Stimulated activated CD4-positive, alpha-beta T cell treated with anti-CD3 and anti-CD28 coated beads, Interleukin-4, amount 100 ng/mL, for 24 hours (primary cell): ENCODE measurements around the gene SDR9C7.
"Not testable (repeated sequence)": the region's sequence is repeated elsewhere in the genome, so short reads cannot be mapped to it uniquely, and the experiment has no call there.

Source experiments
- DNase-seq: peaks from one replicate; pipeline ENCODE4 v3.0.0-alpha.2; 2020

The SDR9C7 gene

DNA sequence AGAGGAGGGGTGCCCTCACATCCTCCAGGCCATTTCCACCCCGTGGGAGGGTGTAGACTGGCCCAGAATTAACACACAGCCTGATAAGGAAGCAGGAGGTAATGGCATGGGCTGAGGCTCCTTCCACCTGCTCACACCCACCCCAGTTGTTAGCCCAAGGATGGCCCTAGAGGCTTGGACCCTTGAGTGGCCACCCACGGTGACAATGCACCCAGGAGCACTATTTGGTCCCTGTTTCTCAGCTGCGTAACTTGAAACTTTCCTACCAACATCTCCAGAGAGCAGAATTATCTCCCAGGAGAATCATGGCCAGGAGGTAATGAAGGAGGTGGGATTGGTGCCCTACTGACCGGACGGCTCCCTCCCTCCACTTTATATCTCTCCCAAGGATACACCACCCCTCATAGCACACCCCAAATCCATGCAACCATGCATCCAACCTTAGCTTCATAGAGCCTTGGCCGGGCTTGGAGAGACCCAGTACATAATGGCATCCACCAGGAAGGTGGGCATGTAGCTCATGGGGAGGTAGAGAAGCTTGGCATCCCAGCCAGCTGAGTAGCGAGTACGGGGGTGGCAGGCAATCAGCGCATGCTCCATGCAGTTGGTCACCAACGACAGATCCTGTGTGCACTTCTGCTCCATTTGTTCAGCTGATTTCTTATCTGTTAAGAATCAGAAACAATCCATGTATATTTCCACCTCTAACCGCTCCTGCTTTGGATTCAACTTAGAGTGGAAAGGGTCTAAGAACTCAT is 17.6 kb upstream of the SDR9C7 start:
- DNase-seq: no peak

DNA sequence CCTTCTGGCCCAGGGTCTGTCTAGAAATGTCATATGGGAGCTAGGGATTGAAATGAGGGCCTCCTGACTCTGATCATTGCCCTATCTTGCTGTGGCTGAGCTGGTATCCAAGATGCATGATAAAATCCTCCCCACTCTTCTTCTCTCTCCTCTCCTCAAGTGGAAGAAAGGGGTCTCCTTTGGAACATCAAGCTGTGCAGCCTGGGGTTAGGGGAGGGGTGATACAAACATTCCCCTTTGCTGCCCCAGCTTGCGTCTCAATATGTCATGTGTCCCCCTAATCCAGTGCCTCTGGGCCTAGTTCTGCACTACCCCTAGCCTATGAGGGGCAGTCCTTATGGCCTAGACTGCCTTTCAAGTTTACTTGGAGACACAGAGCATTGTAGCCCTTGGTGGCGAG is 14.7 kb upstream of the SDR9C7 start:
- DNase-seq: no peak

DNA sequence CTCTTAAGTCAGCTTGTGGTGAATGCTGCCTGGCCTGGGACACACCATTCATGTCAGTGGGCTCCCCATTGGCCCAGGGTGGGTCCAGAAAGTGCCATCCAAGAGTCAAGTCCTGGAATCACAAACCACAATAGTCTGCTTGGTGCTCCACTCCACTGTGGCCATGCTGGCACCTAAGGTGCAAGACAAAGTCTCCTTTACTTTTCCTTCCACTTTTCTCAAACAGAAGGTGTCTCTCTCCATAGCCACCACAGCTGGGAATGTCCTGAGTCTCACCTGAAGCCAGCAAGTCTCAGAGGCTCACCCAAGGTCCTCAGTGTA is 14.2 kb upstream of the SDR9C7 start:
- no peak for DNase-seq

DNA sequence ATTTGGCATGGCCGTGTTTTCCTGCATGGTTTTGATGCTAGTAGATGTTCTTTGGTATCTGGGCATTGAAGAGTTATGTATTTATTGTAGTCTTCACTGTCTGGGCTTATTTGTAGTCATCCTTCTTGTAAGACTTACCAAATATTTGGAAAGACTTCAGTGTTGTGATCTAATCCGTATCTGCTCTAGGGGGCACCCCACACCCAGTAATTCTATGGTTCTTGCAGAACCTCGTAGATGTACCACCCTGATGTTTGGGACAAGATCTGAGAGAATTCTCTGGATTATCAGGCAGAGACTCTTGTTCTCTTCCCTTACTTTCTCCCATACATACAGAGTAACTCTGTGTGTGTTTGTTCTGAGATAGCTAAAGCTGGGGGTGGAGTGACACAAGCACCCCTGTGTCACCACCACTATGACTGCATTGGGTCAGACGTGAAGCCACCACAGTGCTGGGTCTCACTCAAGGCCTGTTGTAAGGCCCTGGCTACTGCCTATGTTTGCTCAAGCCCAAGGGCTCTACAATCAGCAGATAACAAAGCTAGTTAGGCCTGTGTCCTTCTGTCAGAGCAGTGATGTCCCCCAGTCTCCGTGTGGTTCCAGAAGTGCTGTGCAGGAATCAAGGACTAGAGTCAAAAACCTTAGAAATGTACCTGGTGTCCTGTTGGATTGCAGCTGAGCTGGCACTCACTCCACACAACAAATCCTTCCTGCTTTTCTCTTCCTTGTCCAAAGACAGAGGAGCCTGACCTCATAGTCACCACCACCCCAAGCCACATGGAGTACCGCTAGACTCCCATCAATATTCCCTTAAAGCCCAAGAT is 13.6 kb upstream of the SDR9C7 start:
- no peak for DNase-seq

DNA sequence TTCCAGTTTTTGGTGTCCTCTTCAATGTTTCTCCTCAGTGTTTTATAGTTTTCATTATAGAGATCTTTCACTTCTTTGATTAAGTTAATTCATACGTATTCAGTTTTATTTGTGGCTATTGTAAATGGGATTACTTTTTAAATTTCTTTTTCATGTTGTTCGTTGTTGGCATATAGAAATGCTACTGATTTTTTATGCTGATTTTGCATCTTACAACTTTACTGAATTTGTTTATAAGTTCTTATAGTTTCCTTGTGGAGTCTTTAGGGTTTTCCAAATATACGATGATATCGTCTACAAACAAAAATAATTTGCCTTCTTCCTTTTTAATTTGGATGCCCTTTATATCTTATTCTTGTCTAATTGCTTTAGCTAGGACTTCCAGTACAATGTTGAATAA is 9.7 kb upstream of the SDR9C7 start:
- no peak for DNase-seq

DNA sequence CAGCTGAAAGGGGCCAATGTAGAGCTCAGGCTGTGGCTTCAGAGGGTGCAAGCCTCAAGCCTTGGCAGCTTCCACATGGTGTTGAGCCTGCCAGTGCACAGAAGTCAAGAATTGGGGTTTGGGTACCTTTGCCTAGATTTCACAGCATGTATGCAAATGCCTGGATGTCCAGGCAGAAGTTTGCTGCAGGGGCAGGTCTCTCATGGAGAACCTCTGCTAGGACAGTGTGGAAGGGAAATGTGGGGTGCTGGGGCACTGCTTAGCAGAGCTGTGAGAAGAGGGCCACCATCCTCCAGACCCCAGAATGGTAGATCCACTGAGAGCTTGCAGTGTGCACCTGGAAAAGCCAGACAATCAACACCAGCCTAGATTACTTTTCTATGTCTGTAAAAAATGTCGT is 9.2 kb upstream of the SDR9C7 start:
- DNase-seq: not testable (repeated sequence)

DNA sequence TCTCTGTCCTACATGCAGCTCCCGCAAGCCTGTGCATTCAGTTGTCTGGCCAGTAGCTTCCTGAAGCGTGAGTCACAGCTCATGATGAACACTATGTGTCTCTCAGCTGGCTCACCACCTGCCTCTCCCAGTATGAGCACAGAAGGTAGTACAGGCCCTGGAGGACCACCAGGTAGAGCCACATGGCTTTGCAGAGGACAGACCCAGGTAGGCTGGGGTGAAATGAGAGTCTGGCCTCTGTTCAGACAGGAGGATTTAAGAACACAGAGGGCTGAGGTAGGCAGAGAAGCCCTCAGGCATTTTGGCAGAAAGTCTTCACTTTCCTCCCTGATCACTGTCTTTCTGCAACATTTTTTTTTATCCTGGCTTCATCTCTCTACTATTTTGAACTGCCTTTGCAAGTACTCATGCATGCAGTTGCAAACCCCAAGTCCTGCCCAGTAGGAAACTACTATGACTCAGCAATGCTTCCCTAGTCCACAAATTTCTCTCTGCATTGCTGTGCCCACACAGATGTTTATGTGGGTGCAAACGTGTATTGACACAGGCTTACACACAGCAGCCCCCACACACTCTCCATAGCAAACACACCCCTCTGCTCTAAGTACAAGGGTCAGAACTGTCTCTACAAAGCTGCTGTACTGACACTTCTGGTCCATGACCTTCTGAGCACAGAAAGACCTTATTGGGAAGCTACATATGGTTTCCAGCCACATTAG is 7.2 kb upstream of the SDR9C7 start:
- no peak for DNase-seq

DNA sequence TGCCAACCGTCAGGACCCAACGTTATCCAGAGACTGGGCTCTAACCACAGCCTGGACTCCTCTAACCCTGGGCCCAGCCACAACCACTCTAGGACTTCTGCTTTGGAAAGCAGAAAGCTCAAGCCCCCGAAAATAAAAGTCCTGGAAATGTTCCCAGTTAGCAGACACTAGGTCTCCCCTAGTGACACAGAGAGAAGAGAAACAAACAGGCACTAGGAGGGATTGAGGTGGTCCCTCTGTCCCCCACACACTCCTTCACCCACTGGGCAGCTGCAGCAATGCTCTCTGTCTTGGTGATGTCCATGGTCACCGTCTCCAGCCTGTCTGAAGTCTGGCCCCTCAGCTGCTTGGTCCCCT is 6.7 kb upstream of the SDR9C7 start:
- not testable (repeated sequence) for DNase-seq

DNA sequence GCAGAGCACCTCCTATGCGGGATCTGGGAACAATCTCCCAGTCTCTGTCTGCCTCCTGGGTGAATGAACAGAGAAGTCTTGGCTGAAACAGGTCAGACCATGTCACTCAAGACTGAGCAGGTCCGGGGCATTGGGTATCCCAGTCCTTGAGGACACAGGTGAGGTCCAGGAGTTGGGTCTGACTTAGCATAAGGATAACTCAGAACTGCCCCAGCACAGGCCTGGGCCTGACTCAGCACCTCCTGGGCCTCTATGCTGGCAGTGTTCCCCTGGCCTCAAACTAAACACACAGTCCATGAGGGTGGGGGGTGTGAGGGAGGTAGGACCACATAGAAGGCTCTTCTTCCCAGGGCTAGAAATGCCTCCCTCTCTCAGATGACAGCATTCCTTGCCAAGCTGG is 1.5 kb upstream of the SDR9C7 start:
- DNase-seq: no peak

DNA sequence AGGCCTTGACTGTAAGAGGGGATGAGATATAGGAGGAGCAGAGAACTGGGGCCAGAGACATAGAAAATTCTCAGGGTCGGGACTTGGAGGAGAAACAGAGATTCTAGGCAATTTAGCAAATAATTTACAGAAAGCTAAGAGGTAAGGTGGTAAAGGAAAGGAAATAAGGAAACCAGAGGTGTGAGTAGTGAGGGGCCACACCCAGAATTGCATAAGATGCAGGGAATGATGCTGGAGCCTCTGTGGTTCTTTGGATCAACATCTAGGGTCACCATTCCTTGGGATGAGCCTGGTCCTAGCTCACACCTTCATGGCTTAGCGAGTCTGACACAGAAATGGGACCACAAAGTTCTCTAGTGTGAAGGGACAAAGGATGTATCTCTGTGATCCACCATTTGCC is 949 bp upstream of the SDR9C7 start:
- DNase-seq: no peak

DNA sequence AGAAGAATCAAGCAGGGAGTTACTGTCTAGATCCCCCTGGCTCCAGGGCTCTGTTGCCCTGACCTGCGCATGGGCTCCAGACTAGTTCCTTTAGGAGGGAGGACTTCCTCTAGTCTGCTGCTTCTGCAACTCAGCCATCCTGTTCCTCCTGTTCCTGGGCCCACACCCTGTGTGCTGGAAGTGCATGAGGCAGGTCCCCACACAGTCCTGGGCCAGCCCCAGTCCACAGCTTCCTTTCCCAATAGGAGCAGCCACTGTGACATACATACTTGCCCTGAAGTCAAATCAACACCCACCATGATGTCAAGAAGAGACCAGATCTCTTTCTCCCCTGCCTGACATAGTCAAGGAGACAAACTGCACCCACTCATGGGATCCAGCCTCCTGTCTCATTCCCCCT is 1.3 kb downstream of the SDR9C7 start:
- no peak for DNase-seq

DNA sequence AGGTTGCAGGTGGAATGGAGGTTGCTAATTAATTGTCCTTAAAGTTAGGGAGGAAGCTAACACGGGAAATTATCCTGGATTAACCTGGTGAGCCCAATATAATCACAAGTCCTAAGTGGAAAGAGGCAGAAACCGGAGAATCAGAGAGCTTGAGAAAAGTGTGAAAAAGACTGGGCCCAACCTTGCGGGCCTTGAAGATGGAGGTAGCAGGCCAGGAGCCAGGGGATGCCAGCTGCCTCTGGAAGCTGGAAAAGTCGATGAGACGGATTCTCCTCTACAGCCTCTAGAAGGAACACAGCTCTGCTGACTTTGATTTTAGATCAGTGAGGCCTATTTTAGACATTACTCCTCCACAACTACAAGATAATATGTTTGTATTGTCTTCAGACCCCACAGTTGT is 2.1 kb downstream of the SDR9C7 start:
- no peak for DNase-seq

DNA sequence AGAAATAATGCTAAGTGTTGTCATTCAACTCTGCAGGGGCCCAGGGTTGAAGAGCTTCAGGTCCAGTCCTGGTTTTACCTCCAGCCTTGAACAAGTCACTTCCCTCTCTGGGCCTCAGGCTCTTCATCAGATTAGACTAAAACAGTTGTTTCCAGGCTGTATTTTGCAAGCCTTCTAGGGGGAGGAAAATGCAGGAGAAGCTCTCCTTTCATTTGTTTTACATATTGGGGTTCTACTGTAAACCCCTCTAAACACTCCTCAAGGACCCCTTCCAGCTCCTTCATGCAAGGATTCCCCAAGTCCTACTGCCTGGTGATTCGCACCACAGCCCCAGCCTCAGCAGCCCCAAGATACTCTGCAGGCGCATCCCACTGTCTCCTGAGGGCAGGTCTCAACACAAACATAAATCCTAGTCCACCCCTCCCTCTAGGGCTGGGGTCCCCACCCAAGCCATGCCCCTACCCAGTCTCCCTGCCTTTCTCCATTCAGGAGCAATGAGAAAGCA is 2.7 kb downstream of the SDR9C7 start:
- DNase-seq: no peak

DNA sequence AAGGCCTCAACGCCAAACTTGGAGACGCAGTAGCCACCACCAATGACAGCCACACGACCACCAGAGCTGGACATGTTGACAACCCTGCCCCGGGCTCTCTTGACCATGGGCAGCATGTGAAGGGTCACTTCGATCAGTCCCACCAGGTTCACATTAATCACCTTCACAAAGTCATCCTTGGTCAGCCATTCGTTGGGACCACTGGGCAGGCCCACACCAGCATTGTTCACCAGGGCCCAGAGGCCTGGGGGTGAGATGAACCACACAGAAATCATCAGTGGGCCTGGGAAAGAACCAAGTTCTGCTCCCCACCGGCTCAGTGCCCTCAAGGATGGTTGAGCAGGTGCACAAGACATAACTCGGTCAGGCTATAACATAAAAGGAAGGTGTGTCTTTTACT is 4.0 kb downstream of the SDR9C7 start:
- DNase-seq: no peak

DNA sequence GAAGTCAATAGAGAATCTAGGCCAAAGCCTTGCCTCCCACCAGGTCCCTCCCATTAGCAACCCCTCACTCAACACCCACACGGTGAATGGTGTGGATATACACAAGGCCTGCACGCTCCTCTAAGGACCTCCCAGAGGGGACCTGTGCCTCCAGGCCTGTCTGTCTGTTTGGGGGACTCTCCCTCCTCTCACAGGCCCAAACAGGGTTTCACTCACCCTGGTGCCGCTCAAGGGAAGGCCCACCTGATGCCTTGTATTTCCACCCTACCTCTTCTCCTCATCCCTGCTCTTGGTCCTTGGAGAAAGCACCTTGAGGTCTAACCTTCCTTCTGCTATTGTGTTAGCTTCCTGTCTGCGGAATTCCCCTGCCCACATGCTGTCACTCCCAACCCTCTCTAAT is 4.4 kb downstream of the SDR9C7 start:
- no peak for DNase-seq

DNA sequence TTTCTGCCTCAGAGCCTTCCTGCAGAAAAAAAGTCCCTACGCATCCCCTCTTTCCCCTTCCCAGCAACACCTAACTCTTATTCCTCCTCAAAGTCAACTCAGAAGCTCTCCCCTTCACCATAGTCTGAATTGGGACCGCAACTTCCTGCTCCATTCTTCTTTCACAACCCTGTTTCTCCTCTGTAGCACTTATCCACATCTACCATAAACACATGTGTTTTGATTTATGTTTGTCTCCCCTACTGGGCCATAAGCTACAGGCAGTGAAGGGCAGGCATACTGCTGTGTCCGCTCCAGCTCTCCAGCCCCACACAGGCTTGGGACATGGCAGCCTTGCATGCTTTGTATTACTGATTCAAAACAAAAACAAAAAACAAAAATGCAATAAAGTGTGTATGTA is 5.9 kb downstream of the SDR9C7 start:
- DNase-seq: no peak

DNA sequence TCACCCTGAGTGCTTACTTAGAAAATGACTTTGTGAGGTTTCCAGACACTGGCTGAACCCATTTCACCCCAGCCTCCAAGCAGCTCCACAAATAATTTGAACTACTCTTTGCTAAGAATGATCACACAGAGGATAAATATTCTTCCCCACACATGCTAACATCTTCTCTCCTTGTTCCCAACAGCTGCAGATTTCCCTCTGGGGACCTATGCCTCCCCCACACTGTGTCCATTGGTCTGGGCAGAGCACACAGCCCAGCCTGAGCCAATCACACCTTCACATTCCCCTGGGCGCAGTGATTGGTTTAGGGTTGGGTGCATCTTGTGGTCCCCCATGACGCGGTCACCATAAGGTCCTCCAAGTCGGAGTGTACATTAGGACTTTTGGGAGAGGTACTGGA is 6.9 kb downstream of the SDR9C7 start:
- no peak for DNase-seq

DNA sequence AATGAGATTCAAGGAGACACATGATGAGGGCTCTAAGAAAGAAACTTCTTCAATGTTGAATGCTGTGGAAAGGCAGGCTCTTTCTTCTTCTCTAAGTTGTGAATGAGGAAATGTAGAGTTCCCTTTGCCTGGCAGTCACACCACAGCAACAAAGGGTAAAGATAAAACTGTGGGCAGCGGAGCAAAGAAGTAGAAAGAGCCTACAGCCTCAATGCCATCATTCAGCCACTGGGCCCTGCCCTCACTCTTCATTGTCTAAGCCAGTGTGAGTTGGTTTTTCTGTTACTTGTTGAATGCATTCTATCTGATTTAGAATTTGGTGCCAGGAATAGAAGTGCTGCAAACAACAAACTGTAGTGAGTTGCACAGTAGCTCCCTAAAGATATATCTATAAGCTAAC is 12.2 kb downstream of the SDR9C7 start:
- no peak for DNase-seq

DNA sequence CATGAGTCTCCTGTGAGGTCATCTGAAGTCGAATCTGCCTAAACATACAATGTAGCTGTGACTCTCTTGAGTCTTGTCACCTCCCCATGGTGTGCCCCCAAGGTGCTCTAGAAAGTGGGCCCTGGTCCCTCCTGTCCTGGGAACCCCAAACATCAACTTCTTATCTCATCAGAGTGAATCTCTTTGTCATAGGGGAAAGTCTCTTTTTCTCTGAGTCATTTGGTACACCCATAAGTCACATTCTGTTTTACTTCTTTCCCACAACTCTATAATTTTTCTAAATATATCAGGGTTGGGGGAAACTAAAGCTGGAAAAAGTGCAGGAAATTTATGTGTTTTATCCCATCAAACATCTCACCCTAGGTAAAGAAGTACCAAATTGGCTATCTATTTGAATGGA is 12.9 kb downstream of the SDR9C7 start:
- DNase-seq: no peak

DNA sequence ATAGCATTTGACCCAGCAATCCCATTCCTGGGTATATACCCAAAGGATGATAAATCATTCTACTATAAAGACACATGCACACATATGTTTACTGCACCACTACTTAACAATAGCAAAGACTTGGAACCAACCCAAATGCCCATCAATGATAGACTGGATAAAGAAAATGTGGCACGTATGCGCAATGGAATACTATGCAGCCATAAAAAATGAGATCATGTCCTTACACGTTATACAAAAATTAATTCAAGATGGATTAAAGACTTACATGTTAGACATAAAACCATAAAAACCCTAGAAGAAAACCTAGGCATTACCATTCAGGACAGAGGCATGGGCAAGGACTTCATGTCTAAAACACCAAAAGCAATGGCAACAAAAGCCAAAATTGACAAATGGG is 16.1 kb downstream of the SDR9C7 start:
- not testable (repeated sequence) for DNase-seq

DNA sequence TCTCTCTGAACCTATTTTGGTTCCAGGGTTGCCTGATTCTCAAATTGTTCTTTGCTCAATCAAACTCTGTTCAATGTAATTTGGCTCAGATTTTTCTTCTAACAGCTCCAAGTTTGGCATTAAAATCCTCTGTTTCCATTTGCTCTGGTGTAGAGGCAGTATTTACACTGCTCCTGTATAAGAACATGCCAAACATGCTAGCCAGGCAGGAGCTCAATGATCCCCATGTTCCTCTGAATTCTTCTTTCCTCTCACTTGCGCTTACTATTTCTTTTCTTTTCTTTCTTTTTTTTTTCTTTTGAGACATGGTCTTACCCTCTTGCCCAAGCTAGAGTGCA is 17.2 kb downstream of the SDR9C7 start:
- no peak for DNase-seq

DNA sequence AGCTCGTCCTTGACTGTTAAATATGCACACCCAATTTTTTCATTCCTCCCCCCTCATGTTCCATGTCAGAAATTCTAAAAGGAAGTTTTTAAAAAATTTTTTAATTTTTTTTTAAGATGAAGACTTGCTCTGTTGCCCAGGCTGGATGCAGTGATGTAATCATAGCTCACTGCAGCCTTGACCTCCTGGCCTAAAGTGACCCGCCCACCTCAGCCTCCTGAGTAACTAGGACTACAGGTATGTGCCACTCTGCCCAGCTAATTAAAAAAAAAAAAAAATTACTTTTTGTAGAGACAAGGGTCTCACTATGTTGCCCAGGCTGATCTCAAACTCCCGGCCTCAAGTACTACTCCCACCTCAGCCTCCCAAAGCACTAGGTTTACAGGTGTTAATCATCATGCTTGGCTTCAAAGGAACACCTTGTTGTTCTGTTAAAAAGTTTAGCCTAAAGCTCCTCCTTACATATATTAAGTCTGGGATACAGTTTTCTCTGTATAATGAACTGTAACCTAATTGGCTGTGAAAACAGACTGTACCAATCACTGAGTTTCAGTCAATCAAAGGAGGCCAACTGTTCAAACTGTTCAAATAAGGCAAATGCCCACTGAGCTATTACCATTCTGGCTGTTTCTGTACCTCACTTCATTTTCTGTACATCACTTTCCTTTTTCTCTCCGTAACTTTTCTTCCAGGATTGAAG is 17.8 kb downstream of the SDR9C7 start:
- DNase-seq: no peak

DNA sequence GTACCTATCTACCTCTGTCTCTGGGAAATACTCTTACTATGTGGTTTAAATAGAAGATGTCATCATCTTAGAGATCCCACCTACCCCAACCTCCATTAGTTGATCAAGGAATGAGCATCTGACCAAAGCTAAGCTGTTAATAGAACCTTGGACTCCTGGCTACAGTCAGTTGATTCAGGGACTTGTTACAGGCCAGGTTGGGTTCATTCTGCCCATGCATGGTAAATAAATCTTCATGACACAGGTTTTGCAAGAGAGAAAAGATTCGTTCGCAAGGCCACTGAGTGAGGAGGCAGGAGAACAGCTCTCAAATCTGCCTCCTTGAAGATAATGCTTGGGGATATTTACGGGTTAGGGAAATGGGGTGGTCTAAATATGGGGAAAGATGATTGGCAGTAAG is 19.5 kb downstream of the SDR9C7 start:
- no peak for DNase-seq

DNA sequence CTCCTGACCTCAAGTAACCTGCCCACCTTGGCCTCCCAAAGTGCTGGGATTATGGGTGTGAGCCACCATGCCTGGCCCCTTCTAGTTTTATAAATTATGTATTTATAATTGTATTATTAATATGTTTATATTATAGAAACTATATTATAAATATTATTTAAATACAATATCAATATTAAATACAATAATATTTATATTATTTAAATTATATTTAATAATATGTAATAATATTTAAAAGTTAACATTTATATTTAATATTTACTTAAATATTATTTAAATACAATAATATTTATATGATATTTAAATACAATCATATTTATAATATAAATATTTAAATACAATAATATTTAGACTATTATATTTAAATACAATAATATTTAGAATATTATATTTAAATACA is 20.0 kb downstream of the SDR9C7 start:
- no peak for DNase-seq
